Activated T-cell treated with anti-CD3 and anti-CD28 coated beads, Interleukin-2, amount 50 U/mL, for 24 hours (primary cell): ENCODE results near the gene CALML3.

Experiments used
- DNase-seq: peaks from one replicate; pipeline ENCODE4 v3.0.0-alpha.2; 2020
- H3K27ac Mint-ChIP-seq: 2 replicates; pipeline ENCODE4 v1.8.0; 2020; ENCODE audit warnings: mild to moderate bottlenecking, mixed read lengths
- H3K27me3 Mint-ChIP-seq: 2 replicates; pipeline ENCODE4 v1.8.0; 2020; ENCODE audit warnings: mixed read lengths
- H3K36me3 Mint-ChIP-seq: 2 replicates; pipeline ENCODE4 v1.8.0; 2020; ENCODE audit warnings: low read depth, mixed read lengths
- H3K4me1 Mint-ChIP-seq: 2 replicates; pipeline ENCODE4 v1.8.0; 2020; ENCODE audit warnings: low read depth, mixed read lengths
- H3K4me3 Mint-ChIP-seq: 2 replicates; pipeline ENCODE4 v1.8.0; 2020; ENCODE audit warnings: mild to moderate bottlenecking, moderate library complexity, mixed read lengths
- H3K9me3 Mint-ChIP-seq: 2 replicates; pipeline ENCODE4 v1.8.0; 2020; ENCODE audit warnings: mixed read lengths

The CALML3 gene

DNA sequence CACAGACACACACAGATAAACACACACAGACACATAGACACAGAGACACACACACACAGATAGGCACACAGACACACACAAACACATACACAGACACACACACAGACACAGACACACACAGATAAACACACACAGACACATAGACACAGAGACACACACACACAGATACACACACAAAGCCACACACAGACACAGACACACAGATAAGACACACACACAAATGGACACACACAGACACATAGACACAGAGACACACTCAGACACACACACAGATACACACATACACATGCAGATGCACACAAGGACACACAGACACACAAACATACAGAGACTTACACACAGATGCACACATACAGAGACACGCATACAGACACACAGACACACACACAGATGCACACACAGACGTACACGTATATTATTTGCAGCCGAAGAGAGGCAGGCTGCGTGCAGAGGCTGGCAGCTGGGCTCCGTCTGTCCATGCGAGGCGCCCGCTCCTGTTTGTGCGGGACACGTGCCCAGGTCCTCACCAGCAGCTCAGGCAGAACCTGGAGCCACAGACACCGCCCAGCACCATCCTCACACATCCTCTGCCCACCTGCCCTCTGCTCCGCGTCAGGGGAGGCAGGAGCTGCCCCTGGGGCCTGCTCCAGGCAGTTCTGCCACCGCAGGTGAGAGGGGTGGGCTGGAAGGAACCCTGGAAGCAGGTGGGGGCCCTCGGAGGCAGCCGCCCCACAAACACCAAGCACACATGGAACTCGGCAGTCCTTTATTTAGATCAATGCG is 26.6 kb upstream of the CALML3 start:
- Mint-ChIP-seq H3K9me3 (no peaks in the 10 kb centered on the region), H3K36me3 (no peaks in the 10 kb centered on the region), H3K4me1 (no peaks in the 10 kb centered on the region), H3K27ac (no peak overlapping the region), H3K4me3 (no peak overlapping the region), H3K27me3 (peaks cover 5% of the 10 kb centered on the region)
- DNase-seq, result no peak

DNA sequence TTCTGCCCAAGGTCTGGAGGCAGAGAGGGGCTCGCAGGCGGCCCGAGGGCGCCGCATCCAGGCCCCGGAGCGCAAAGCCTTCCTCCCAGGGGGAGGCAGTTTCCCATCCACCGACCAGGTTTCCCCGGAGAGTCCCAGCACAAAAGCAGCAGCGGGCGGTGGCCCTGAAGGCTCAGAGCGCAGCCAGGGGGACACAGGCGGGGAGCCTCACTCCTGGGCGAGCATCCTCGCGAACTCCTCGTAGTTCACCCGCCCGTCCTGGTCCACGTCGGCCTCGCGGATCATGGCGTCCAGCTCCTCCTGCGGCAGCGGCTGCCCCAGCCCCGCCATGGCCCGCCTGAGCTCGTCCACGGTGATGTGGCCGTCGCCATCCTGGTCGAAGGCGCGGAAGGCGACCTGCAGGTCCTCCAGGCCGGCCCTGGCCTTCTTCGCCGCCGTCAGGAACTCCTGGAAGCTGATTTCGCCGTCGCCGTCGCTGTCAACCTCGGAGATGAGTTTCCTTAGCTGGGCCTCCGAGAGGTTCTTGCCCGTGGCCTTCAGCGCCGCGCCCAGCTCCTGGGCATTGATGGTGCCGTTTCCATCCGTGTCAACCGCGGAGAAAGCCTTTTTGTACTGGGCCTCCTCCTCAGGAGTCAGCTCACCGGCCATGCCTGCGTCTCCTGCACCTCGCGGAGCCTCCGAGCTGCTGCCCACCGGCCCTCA is 25.8 kb upstream of the CALML3 start:
- Mint-ChIP-seq H3K4me1 (no peaks in the 10 kb centered on the region), H3K4me3 (no peak overlapping the region), H3K36me3 (no peaks in the 10 kb centered on the region), H3K9me3 (no peaks in the 10 kb centered on the region), H3K27ac (no peak overlapping the region), H3K27me3 (peaks cover 6% of the 10 kb centered on the region)
- no peak for DNase-seq

GRCh38 chr10:5499493-5500140 is 25.1 kb upstream of the CALML3 start, which contains the start of gene CALML5:
Gene CALML5 (minus strand): TSS chr10:5499570. CDS start chr10:5499438, 132 bp downstream.
- H3K27ac Mint-ChIP-seq, result no peak within 1 kb of the TSS
- H3K4me3 Mint-ChIP-seq, result no peak within 1 kb of the TSS
- no peak for DNase-seq
- no peaks in the 10 kb centered on the region for H3K9me3 Mint-ChIP-seq
- no peaks in the 10 kb centered on the region for H3K36me3 Mint-ChIP-seq
- peaks cover 6% of the 10 kb centered on the region for H3K27me3 Mint-ChIP-seq
- no peaks in the 10 kb centered on the region for H3K4me1 Mint-ChIP-seq

DNA sequence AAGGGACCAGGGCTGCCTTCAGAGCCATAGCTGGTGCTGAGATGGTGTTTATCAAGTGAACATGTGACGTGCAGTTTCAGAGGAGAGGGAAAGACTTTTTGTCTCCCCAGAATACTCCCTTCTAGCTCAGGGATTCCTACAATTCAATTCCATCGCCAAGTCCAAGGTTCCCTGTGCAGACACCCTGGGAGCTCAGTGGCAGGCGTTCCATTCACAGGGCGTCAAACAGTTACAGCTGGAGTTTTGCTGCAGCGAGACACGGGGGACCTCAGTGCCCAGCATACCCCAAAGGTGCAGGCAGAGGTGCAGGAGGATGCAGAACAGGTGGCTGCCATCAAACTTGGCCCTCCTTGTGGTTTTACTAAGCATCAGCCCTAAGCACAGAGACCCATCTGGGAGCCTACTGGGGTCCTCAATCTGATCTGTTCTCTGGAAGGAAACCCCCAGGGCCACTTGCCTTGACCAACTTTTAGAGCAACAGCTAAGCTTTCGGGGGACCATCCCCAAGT is 24.5 kb upstream of the CALML3 start:
- H3K4me1 Mint-ChIP-seq, result no peaks in the 10 kb centered on the region
- no peaks in the 10 kb centered on the region for H3K36me3 Mint-ChIP-seq
- no peaks in the 10 kb centered on the region for H3K9me3 Mint-ChIP-seq
- peaks cover 6% of the 10 kb centered on the region for H3K27me3 Mint-ChIP-seq
- H3K27ac Mint-ChIP-seq, result no peak overlapping the region
- H3K4me3 Mint-ChIP-seq, result no peak overlapping the region
- DNase-seq, result no peak

GRCh38 chr10:5500910-5501309 is 23.9 kb upstream of the CALML3 start:
- H3K4me3 Mint-ChIP-seq, result no peak overlapping the region
- no peak overlapping the region for H3K27ac Mint-ChIP-seq
- DNase-seq, result peak; percentile 11
- no peaks in the 10 kb centered on the region for H3K9me3 Mint-ChIP-seq
- peaks cover 6% of the 10 kb centered on the region for H3K27me3 Mint-ChIP-seq
- H3K4me1 Mint-ChIP-seq, result no peaks in the 10 kb centered on the region
- no peaks in the 10 kb centered on the region for H3K36me3 Mint-ChIP-seq

- Mint-ChIP-seq H3K4me1 (no peaks in the 10 kb centered on the region), H3K4me3 (no peak overlapping the region), H3K9me3 (no peaks in the 10 kb centered on the region), H3K27ac (no peak overlapping the region), H3K36me3 (no peaks in the 10 kb centered on the region), H3K27me3 (peaks cover 6% of the 10 kb centered on the region)
- peak; percentile 3 for DNase-seq
Measured at GRCh38 chr10:5502061-5502521, 22.7 kb upstream of the CALML3 start.

DNA sequence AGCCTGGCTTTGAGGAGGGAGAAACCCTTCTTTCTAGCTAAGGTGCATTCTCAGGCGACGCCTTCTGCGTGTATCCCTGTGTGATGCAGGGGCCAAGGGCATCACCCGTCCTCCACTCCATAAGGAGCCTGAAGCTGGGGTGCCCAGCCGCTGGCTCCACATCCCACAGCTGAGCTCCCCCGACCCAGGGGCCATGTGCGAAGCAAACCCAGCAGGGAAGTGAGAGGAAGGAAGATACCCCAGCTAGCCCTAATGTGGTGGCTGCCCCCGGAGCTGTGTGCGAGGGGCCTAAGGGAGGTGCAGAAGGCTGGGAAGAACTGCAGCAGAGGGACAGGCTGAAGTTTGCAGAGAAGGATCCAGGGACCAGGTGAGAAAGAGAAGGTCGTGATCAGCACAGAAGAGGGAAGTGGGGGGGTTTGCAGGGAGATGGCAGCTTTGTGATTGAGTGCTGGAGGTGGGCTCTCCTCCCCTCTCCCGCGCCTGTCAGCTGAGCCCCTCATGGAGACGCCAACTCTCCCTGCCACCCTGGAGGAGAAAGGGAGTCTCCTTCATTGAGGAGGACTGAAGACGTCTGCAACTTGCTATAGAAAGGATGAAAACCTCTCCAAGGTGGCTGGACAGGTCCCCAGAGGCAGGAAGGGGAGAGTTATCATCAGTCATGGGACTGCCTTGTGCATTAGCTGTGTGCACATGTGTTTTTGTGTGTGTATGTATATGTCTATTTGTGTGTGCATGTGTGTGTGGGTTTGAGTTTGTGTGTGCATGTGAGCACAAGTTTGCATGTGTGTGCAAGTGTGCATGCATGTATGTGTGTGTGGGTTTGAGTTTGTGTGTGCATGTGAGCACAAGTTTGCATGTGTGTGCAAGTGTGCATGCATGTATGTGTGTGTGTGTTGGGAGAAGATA is 21.9 kb upstream of the CALML3 start:
- no peaks in the 10 kb centered on the region for H3K4me1 Mint-ChIP-seq
- H3K27ac Mint-ChIP-seq, result no peak overlapping the region
- no peak overlapping the region for H3K4me3 Mint-ChIP-seq
- peaks cover 6% of the 10 kb centered on the region for H3K27me3 Mint-ChIP-seq
- no peaks in the 10 kb centered on the region for H3K36me3 Mint-ChIP-seq
- peak; percentile 16 for DNase-seq
- H3K9me3 Mint-ChIP-seq, result no peaks in the 10 kb centered on the region

DNA sequence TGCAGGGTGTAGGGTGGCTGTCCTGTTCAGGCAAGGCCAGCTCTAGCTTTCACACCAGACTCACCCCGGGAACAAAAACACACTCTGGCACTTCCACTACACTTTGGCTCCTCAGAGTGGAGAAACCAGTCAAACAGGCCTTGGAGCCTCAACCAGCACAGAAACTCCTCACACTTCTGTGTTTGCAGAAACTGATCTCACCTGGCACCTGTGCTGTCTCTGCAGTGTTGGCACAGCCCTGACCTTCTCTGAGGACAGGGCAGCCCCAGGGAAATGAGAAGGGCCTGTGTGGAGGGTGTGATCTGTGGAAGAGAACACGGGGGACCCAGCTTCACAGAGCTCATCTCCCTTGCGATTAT is 21.3 kb upstream of the CALML3 start:
- H3K36me3 Mint-ChIP-seq, result no peaks in the 10 kb centered on the region
- H3K4me1 Mint-ChIP-seq, result no peaks in the 10 kb centered on the region
- no peak overlapping the region for H3K4me3 Mint-ChIP-seq
- H3K27ac Mint-ChIP-seq, result no peak overlapping the region
- peak; percentile 9 for DNase-seq
- peaks cover 6% of the 10 kb centered on the region for H3K27me3 Mint-ChIP-seq
- no peaks in the 10 kb centered on the region for H3K9me3 Mint-ChIP-seq

GRCh38 chr10:5504146-5505072 is 20.4 kb upstream of the CALML3 start:
- peaks cover 6% of the 10 kb centered on the region for H3K27me3 Mint-ChIP-seq
- H3K36me3 Mint-ChIP-seq, result no peaks in the 10 kb centered on the region
- H3K9me3 Mint-ChIP-seq, result no peaks in the 10 kb centered on the region
- no peaks in the 10 kb centered on the region for H3K4me1 Mint-ChIP-seq
- DNase-seq, result peak; percentile 25
- H3K27ac Mint-ChIP-seq, result no peak overlapping the region
- H3K4me3 Mint-ChIP-seq, result no peak overlapping the region

DNA sequence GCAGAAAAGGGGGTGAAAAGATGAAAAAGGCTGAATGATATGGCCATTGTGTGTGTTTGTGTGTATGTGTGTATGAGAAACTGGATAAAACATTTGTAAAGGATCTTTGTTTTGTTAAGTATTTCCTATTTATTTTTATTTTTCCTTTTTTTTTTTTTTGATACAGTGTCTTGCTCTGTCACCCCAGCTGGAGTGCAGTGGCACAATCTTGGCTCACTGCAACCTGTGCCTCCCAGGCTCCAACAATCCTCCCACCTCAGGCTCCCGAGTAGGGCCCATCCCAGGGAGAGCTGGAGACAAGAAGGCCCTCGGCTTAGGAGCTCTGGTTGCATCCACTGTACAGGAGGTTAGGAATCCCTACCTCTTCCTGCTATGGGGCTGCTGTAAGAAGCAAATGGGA is 18.5 kb upstream of the CALML3 start:
- H3K27me3 Mint-ChIP-seq, result peaks cover 6% of the 10 kb centered on the region
- no peak for DNase-seq
- no peaks in the 10 kb centered on the region for H3K36me3 Mint-ChIP-seq
- no peaks in the 10 kb centered on the region for H3K9me3 Mint-ChIP-seq
- no peak overlapping the region for H3K4me3 Mint-ChIP-seq
- H3K4me1 Mint-ChIP-seq, result no peaks in the 10 kb centered on the region
- H3K27ac Mint-ChIP-seq, result no peak overlapping the region

DNA sequence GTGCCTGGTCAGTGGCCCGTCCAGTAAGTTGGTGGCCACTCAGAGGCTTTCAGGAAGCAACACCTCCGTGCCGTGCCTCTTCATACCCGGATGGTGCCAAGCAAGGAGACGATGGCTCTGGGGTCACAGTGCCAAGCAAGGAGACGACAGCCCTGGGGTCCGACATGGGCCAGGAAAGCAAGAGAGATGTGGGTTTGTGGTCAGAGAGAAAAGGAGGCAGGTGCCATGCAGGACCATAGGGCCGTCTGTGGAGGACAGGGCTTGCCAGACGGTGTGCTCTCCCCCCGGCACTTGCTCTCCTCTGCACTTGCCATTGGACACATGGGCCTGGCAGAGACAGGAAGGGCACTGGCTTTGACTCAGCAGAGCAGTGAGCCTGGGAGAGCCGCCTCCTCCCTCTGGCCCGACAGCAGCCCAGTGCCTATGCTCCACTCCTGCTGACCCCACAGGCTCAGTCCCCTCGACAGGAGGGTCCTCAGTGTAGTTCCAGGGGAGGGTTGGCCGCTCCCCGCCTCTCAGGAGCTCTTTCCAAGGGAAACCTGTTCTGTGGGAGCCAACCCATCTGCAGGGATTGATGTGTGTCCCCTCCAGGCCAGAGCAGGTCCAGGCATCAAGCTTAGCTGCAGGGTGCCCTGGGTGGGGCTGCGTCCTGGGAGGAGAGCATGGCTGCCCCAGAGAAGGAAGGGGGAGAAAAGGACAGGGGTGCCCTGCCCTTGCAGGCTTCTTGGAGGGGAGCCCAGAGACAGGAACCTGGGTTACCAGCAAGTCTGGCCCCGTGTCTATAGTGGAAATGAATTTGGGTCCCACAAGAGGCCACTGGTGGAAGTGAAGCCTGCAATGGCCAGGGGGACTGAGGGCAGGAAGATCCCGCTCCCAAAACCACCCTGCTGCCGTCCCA is 17.8 kb upstream of the CALML3 start:
- H3K9me3 Mint-ChIP-seq, result no peaks in the 10 kb centered on the region
- no peak overlapping the region for H3K4me3 Mint-ChIP-seq
- DNase-seq, result peak; percentile 20
- H3K36me3 Mint-ChIP-seq, result no peaks in the 10 kb centered on the region
- H3K27me3 Mint-ChIP-seq, result peaks cover 6% of the 10 kb centered on the region
- H3K27ac Mint-ChIP-seq, result no peak overlapping the region
- H3K4me1 Mint-ChIP-seq, result no peaks in the 10 kb centered on the region

DNA sequence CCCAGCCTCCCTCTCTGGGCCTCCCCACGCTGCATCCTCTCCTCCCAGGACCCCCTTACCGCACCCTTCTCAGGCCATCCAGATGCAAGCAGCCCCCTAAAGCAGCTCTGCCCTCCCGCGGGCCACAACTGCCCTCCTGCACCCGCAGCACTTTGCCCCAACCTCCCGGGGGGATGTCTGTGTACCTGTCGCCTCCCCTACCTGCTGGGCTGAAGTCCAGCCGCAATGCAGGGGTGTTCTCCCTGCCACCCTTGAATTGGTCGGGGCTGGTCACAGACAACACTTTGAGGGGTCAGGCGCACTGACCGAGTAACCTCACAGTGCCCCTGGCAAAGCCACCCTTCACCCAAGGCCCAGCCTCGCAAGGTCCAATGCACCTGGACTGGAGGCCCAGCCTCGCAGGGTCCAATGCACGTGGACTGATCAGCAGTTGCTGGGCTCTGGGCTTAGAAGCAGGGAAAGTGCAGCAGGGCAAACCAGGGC is 17.1 kb upstream of the CALML3 start:
- Mint-ChIP-seq H3K4me1 (peaks cover 2% of the 10 kb centered on the region), H3K4me3 (no peak overlapping the region), H3K9me3 (no peaks in the 10 kb centered on the region), H3K27ac (no peak overlapping the region), H3K36me3 (no peaks in the 10 kb centered on the region), H3K27me3 (peaks cover 12% of the 10 kb centered on the region)
- no peak for DNase-seq
